Measurements from ENCODE around the gene CISD1. TPM values are rescaled to one million over a fixed set of nuclear protein-coding genes. Genes with fewer than 3 reads are reported as not detected.
"Not testable (repeated sequence)": the region's sequence is repeated elsewhere in the genome, so short reads cannot be mapped to it uniquely, and the experiment has no call there.

The CISD1 gene
- polyA plus RNA-seq, 1 donor from 2014 or later: 86.3 TPM

DNA sequence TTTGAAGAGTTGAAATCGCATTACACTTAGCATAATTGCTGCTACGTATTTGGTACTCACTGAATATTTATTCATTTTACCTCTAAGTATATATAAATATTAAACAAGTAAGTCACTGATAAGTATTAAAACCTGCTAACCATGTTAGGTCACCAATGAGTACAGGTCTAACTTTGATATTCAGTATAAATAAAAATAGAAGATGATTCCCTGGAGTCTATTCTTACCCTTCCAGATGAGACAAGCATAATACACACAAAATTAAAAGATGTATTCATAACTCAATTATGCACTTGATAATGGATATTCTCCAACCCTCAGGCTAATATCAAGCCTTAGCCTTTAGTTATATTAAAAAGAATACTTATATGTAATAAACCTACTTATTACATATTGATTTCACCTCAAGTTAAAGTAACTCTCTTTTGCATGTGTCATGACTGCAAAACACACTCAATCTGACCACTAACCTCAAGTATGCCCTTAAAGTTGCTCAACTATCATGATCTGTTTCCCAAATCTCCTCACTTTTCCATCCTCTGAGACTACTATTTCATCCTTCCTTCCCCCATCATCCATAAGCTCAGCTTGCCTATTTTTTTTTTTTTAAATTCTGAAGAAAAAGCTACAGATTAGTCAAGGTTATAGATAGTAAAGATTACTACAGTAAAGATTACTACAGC lies 48.1 kb upstream of the CISD1 start:
- Histone ChIP-seq H3K4me3 (ENCODE audit: low read length) (no peak overlapping the region), H3K4me2 (ENCODE audit: low read length) (no peak overlapping the region), H3K27me3 (ENCODE audit: insufficient read depth, low read depth, low read length) (no peaks in the 10 kb centered on the region), H4K20me1 (ENCODE audit: insufficient read depth) (no peaks in the 10 kb centered on the region), H3K36me3 (ENCODE audit: insufficient read depth, low read length) (peaks cover 5% of the 10 kb centered on the region), H3K9me3 (ENCODE audit: low read length) (no peaks in the 10 kb centered on the region), H3K27ac (ENCODE audit: low read length) (no peak overlapping the region), H2AFZ (ENCODE audit: low read depth, low read length) (no peak overlapping the region), H3K9ac (ENCODE audit: low read length) (no peak overlapping the region), H3K9me2 (ENCODE audit: insufficient read depth, low read length) (no peaks in the 10 kb centered on the region), H3K79me2 (replicated peaks; ENCODE audit: insufficient read depth, low read length) (no peaks in the 10 kb centered on the region), H3F3A (ENCODE audit: insufficient read depth, low read length, poor library complexity, severe bottlenecking) (no peaks in the 10 kb centered on the region)
- no peak for TF ChIP-seq MXI1 (conservative IDR thresholded peaks at IDR 0.05; ENCODE audit: poor library complexity, severe bottlenecking)
- TF ChIP-seq, protein P1, sequence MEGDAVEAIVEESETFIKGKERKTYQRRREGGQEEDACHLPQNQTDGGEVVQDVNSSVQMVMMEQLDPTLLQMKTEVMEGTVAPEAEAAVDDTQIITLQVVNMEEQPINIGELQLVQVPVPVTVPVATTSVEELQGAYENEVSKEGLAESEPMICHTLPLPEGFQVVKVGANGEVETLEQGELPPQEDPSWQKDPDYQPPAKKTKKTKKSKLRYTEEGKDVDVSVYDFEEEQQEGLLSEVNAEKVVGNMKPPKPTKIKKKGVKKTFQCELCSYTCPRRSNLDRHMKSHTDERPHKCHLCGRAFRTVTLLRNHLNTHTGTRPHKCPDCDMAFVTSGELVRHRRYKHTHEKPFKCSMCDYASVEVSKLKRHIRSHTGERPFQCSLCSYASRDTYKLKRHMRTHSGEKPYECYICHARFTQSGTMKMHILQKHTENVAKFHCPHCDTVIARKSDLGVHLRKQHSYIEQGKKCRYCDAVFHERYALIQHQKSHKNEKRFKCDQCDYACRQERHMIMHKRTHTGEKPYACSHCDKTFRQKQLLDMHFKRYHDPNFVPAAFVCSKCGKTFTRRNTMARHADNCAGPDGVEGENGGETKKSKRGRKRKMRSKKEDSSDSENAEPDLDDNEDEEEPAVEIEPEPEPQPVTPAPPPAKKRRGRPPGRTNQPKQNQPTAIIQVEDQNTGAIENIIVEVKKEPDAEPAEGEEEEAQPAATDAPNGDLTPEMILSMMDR (IDR thresholded peaks at IDR 0.05; ENCODE audit: poor library complexity, severe bottlenecking): no peak
- no peak for TF ChIP-seq POLR2AphosphoS5 (IDR thresholded peaks at IDR 0.05)
- TF ChIP-seq EZH2 (IDR thresholded peaks at IDR 0.05; ENCODE audit: borderline replicate concordance, insufficient read depth, low read length, poor library complexity, severe bottlenecking): no peak
- TF ChIP-seq TAF1 (IDR thresholded peaks at IDR 0.05; ENCODE audit: low read depth): no peak

DNA sequence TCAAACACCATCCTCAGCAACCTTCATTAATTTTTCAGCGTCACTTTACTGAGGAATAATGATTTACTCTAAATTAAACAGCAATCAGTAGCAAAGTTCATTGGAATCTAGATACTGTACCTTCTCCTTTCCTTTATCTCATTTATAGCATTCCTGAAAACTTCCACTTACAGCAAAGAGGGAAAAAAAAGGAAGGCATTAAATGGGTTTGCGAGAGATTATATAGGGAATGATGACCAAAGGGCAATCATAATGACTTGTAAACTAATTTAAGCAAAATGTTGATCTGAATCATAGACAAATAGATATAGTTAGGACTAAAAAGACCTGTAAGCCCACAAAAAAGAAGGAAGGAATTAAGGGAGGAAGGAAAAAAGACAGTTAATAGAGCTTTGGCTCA lies 43.3 kb upstream of the CISD1 start:
- Histone ChIP-seq H3K36me3 (ENCODE audit: insufficient read depth, low read length) (peaks cover 5% of the 10 kb centered on the region), H3K9me3 (ENCODE audit: low read length) (no peaks in the 10 kb centered on the region), H3K27me3 (ENCODE audit: insufficient read depth, low read depth, low read length) (no peaks in the 10 kb centered on the region), H3K9me2 (ENCODE audit: insufficient read depth, low read length) (no peaks in the 10 kb centered on the region), H4K20me1 (ENCODE audit: insufficient read depth) (no peaks in the 10 kb centered on the region), H2AFZ (ENCODE audit: low read depth, low read length) (no peak overlapping the region), H3K79me2 (replicated peaks; ENCODE audit: insufficient read depth, low read length) (no peaks in the 10 kb centered on the region), H3F3A (ENCODE audit: insufficient read depth, low read length, poor library complexity, severe bottlenecking) (no peaks in the 10 kb centered on the region), H3K4me3 (ENCODE audit: low read length) (no peak overlapping the region), H3K27ac (ENCODE audit: low read length) (no peak overlapping the region), H3K9ac (ENCODE audit: low read length) (no peak overlapping the region), H3K4me2 (ENCODE audit: low read length) (no peak overlapping the region)
- TF ChIP-seq, protein P1 (IDR thresholded peaks at IDR 0.05; ENCODE audit: poor library complexity, severe bottlenecking): no peak
- TF ChIP-seq RAD21 (conservative IDR thresholded peaks at IDR 0.05) (no peak), EP300 (conservative IDR thresholded peaks at IDR 0.05; ENCODE audit: poor library complexity, severe bottlenecking) (no peak), TAF1 (IDR thresholded peaks at IDR 0.05; ENCODE audit: low read depth) (no peak), EZH2 (IDR thresholded peaks at IDR 0.05; ENCODE audit: borderline replicate concordance, insufficient read depth, low read length, poor library complexity, severe bottlenecking) (no peak), MXI1 (conservative IDR thresholded peaks at IDR 0.05; ENCODE audit: poor library complexity, severe bottlenecking) (no peak), SMC3 (conservative IDR thresholded peaks at IDR 0.05; ENCODE audit: poor library complexity) (no peak)
- TF ChIP-seq, protein P2, sequence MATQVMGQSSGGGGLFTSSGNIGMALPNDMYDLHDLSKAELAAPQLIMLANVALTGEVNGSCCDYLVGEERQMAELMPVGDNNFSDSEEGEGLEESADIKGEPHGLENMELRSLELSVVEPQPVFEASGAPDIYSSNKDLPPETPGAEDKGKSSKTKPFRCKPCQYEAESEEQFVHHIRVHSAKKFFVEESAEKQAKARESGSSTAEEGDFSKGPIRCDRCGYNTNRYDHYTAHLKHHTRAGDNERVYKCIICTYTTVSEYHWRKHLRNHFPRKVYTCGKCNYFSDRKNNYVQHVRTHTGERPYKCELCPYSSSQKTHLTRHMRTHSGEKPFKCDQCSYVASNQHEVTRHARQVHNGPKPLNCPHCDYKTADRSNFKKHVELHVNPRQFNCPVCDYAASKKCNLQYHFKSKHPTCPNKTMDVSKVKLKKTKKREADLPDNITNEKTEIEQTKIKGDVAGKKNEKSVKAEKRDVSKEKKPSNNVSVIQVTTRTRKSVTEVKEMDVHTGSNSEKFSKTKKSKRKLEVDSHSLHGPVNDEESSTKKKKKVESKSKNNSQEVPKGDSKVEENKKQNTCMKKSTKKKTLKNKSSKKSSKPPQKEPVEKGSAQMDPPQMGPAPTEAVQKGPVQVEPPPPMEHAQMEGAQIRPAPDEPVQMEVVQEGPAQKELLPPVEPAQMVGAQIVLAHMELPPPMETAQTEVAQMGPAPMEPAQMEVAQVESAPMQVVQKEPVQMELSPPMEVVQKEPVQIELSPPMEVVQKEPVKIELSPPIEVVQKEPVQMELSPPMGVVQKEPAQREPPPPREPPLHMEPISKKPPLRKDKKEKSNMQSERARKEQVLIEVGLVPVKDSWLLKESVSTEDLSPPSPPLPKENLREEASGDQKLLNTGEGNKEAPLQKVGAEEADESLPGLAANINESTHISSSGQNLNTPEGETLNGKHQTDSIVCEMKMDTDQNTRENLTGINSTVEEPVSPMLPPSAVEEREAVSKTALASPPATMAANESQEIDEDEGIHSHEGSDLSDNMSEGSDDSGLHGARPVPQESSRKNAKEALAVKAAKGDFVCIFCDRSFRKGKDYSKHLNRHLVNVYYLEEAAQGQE (IDR thresholded peaks at IDR 0.05; ENCODE audit: borderline replicate concordance): no peak

DNA sequence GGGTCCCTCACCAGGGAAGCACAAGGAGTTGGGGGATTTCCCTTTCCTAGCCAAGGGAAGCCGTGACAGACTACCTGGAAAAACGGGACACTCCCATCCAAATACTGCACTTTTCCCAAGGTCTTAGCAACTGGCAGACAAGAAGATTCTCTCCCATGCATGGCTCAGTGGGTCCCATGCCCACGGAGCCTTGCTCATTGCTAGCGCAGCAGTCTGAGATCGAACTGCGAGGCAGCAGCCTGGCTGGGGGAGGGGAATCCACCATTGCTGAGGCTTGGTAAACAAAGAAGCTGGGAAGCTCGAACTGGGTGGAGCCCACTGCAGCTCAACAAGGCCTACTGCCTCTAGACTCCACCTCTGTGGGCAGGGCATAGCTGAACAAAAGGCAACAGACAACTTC lies 39.1 kb upstream of the CISD1 start:
- H3K9ac ChIP-seq (ENCODE audit: low read length); H3K36me3 ChIP-seq (ENCODE audit: insufficient read depth, low read length); H2AFZ ChIP-seq (ENCODE audit: low read depth, low read length); H3K9me3 ChIP-seq (ENCODE audit: low read length); H3F3A ChIP-seq (ENCODE audit: insufficient read depth, low read length, poor library complexity, severe bottlenecking); H4K20me1 ChIP-seq (ENCODE audit: insufficient read depth); H3K27ac ChIP-seq (ENCODE audit: low read length); H3K4me2 ChIP-seq (ENCODE audit: low read length); H3K9me2 ChIP-seq (ENCODE audit: insufficient read depth, low read length); H3K4me3 ChIP-seq (ENCODE audit: low read length); H3K79me2 ChIP-seq (replicated peaks; ENCODE audit: insufficient read depth, low read length); H3K27me3 ChIP-seq (ENCODE audit: insufficient read depth, low read depth, low read length): not testable (repeated sequence)

All from neural cell (in vitro differentiated cells).